GM21786 (cell line): ENCODE data around the gene TGFBI.
"Not testable (repeated sequence)": the region's sequence is repeated elsewhere in the genome, so short reads cannot be mapped to it uniquely, and the experiment has no call there.

Source experiments
- ATAC-seq: cut with Tn5 transposase; IDR thresholded peaks from one replicate; pipeline ENCODE4 v1.9.1; 2021; ENCODE audit not compliant: unreplicated experiment

The TGFBI gene

GRCh38 chr5:136043968-136044610 is 15.3 kb downstream of the TGFBI start:
- no peak for ATAC-seq

GRCh38 chr5:136045026-136045425 is 16.2 kb downstream of the TGFBI start:
- not testable (repeated sequence) for ATAC-seq

- ATAC-seq, result no peak
These were observed 17.5 kb downstream of the TGFBI start for GRCh38 chr5:136046246-136046645.

- no peak for ATAC-seq
These were observed 19.1 kb downstream of the TGFBI start for GRCh38 chr5:136047858-136048257.

- ATAC-seq, result no peak
These were observed 20.2 kb downstream of the TGFBI start for GRCh38 chr5:136048966-136049365.

- no peak for ATAC-seq
These were observed 22.9 kb downstream of the TGFBI start for GRCh38 chr5:136051486-136052220.

- ATAC-seq, result no peak
These were observed 24.0 kb downstream of the TGFBI start for GRCh38 chr5:136052692-136053335.

- ATAC-seq, result no peak
These were observed 24.8 kb downstream of the TGFBI start for GRCh38 chr5:136053336-136054141.

GRCh38 chr5:136054142-136055019 is 25.6 kb downstream of the TGFBI start:
- ATAC-seq, result no peak

- ATAC-seq, result no peak
These were observed 27.0 kb downstream of the TGFBI start for GRCh38 chr5:136055612-136056309.

- no peak for ATAC-seq
These were observed 27.5 kb downstream of the TGFBI start for GRCh38 chr5:136056336-136056735.

GRCh38 chr5:136056771-136057335 is 28.1 kb downstream of the TGFBI start:
- ATAC-seq, result no peak

GRCh38 chr5:136057401-136058038 is 28.7 kb downstream of the TGFBI start:
- no peak for ATAC-seq

- no peak for ATAC-seq
These were observed 29.5 kb downstream of the TGFBI start for GRCh38 chr5:136058039-136058971.

GRCh38 chr5:136058972-136059354 is 30.2 kb downstream of the TGFBI start:
- ATAC-seq, result no peak

- ATAC-seq, result no peak
These were observed 32.2 kb downstream of the TGFBI start for GRCh38 chr5:136060963-136061362.

GRCh38 chr5:136061630-136062365 is 33.0 kb downstream of the TGFBI start:
- no peak for ATAC-seq
